GM21528 (cell line): ENCODE results near the gene ITPR2.
"Not testable (repeated sequence)": the region's sequence is repeated elsewhere in the genome, so short reads cannot be mapped to it uniquely, and the experiment has no call there.

Experiments
- ATAC-seq: cut with Tn5 transposase; IDR thresholded peaks from one replicate; pipeline ENCODE4 v1.9.1; 2021; ENCODE audit warnings: mild to moderate bottlenecking, moderate library complexity; ENCODE audit not compliant: unreplicated experiment, low FRiP score

ITPR2 gene

DNA sequence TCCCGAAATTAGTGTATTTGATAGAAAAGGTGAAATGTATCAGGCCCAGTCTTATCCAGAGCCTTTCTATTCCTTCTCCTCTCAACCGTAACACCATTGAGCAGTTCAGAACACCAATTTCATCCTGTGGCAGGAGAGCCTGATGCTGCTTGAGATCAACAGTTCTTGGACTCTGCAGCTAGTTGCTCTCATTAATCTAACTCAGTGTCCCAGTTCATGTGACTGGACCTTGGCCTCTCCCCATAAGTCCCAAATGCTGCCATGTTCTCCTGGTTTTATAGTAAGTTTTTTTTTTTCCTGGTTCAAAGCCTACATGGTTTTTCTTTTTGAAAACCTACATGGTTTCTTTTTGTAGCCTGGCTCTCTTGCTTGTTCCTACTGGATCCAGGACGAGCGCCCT, 293.9 kb downstream of the ITPR2 start:
- ATAC-seq: no peak

- ATAC-seq: no peak
These were observed 295.3 kb downstream of the ITPR2 start for GRCh38 chr12:26537651-26538050.

GRCh38 chr12:26537126-26537525, 295.9 kb downstream of the ITPR2 start:
- no peak for ATAC-seq

DNA sequence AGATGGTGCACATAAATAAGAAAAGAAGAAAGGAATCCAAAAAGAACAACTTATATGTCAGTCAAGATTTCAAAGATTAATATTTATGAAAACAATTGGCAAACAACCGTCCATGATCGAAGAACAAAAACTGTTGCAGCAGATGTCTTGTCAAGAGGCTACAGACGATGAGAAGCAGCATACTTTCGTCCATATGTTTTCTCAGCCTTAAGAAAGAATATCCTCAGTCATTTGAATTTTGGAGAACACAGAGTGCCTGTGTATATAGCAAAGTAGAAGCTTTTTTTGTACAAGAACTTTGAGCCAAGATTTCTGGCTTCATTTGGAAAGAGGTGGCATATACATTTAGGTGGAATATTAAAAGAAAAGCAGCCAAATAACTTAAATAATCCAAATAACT, 297.2 kb downstream of the ITPR2 start:
- no peak for ATAC-seq

DNA sequence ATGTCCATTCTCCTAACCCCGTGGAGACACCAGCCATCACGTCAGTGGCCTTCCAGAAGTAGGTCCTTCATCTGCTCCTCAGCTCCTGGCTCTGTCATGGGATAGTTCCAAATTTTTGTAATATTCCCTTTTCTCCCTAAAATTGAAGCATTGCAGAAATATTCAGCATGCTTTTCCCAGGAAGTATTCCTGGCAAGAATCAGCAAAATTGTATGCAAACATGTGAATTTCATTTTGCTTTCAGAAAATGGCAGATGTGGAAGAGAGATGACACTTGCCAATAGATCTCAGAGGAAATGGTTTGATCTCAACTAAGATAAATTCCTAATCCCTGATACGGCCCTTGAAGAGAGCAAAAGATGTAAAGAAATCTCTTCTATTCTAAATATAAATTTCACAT, 298.9 kb downstream of the ITPR2 start:
- ATAC-seq: no peak

- no peak for ATAC-seq
These were observed 299.8 kb downstream of the ITPR2 start for GRCh38 chr12:26533211-26533610.

DNA sequence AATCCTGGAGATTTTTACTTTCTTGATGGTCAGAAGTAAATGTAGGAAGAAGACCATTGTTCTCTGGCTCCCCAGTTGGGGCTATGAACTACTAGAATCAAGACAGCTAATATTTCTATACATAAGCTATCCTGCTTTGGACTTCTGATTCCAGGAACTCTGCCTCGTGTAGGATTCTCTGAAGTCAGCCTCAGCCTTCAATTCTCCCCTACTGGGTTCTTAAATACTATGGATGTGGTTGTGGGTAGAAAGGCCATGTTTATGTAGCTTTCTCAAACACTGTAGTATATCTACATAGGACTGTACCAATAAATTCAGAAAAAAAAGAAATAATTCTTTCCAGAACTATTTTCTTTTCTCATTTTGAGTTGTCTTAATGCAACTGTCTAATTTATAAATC, 302.5 kb downstream of the ITPR2 start:
- ATAC-seq: no peak

DNA sequence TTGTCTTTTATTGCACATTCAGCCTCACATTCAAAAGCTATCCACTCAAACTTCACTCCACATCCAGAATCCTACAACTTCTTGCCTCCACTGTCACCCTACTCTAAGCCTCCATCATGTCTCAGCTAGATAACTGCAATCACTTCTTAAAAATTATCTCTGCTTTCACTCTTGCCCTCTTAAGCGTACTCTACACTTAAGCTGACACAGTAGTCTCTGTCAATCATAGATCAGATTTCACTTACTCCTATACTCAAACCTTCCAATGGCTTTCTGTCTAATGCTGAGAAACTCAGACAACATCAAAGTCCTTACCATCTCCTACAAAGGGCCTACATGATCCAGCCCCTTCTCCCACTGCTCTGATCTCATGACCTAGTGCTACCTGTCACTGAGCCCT, 304.1 kb downstream of the ITPR2 start:
- ATAC-seq: no peak

- no peak for ATAC-seq
These were observed 305.3 kb downstream of the ITPR2 start for GRCh38 chr12:26527682-26528081.

DNA sequence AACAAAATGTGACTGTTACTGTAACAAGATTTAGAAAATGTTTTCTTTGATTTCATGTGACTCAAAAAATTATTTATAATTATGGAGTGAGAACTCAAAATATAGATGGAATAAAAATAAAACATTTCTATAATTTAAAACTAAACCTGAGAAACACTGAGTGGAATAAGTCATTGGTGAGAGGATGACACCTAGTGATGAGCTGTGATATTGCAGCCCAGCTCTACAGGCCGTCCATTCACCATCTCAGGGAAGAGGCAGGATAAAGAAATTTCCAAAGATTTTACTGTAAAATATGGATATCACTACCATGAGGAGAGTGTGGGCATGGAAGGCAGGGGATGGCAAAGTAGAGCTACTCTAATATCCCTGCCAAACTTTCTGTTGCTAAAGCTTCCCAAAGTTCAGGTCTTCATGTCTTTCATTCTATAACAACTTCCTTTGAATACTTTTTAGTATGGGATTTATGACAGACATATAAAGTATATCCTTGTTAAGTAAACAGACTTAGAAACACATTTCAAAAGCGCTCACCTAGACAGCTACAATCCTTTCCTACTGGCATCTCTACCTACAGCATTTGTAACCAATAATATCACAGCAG, 308.0 kb downstream of the ITPR2 start:
- ATAC-seq: no peak

- no peak for ATAC-seq
These were observed 309.3 kb downstream of the ITPR2 start for GRCh38 chr12:26523708-26524150.

DNA sequence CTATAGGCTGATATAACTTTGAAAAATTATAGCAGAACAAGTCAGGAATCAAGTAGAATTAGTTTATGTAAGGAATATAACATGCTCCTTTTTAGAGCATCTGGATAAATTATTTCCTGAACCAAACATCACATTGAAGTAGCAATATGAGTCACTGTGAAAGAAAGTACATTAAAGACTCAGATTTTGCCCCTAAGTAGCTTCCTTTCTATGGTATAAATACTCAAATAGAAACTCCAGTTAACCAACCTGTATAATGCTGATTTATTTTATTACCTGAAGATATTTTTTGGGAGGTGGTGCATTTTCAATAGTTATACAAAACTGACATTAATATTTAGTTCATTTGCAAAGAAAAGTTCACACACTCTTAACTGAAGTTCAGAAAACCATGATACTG, 312.1 kb downstream of the ITPR2 start:
- no peak for ATAC-seq

DNA sequence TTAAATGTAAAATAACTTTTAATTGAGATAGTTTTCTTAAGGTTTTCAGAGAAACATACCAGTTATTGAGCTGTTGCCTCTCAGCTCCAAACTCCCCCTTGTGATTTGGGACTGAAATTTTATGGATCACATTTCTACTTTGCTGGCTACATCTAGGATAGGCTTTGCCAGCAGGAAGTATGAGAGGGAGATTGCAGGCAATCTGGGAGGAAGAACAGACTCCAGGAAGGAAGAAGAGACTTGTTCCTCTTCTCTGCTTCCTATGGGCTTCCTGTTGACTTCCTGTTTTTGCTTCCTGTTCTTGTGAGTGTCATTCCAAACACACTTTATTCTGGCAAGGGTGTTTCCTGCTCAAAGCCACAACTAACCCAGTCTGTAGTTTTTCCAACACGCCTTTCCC, 312.9 kb downstream of the ITPR2 start:
- no peak for ATAC-seq

DNA sequence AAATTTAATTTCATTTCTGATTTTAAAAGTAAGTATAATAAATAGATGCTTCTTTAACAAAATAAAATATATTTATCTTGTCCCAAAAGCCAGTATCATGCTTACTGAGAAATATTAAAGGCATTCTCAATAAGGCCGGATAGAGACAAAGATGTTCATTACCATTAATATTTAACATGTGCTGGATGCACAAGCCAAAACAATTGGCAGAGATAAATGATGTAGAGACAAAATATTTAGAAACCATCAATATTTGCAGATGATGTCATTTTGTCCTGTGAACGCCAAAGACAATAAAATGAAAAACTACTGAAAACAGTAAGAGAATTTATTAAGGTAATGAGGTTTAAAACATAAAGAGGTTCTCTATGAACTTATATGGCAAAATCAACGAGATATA, 313.5 kb downstream of the ITPR2 start:
- ATAC-seq: no peak

DNA sequence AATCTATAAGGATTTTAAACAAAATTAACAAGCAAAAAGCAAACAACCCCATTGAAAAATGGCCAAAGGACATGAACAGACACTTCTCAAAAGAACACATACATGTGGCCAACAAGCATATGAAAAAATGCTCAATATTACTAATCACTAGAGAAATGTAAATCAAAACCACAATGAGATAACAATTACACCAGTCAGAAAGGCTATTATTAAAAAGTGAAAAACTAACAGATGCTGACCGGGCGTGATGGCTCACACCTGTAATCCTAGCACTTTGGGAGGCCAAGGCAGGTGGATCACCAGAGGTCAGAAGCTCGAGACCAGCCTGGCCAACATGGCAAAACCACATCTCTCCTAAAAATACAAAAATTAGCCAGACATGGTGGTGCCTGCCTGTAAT, 315.7 kb downstream of the ITPR2 start:
- not testable (repeated sequence) for ATAC-seq

- no peak for ATAC-seq
These were observed 318.6 kb downstream of the ITPR2 start for GRCh38 chr12:26514364-26514763.

DNA sequence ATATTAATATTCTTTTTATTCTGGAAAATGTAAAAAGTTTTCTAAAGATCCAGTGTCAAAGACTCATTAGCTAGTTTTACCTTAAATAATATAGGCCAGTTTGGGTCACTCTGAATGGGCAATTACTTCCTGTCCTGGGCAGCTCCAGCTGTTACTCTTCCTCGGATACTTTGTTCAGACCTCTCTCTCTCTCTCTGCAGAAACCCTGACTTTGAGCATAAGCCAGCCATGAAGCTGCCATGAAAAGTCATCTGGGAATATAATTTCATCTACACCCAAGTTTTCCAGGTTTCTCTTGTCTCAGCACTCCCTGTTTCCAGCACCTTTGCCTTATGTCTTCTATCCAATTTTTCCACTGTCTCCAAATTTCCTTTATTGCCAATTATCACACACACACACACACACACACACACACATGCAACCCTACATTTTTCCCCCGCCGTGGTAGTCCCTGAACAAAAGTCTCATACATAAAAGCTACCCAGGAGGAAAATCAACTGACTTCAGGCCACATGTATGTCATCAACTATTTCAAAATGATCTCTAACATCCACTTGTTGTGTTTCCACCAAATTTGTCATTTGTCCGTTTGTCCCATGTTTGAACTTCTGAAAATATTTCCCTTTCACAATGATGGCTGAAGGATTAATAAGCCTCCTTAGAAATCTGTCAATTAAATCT, 319.5 kb downstream of the ITPR2 start:
- no peak for ATAC-seq

GRCh38 chr12:26512213-26512612, 320.8 kb downstream of the ITPR2 start:
- no peak for ATAC-seq

- ATAC-seq: no peak
These were observed 322.7 kb downstream of the ITPR2 start for GRCh38 chr12:26510354-26510674.

- no peak for ATAC-seq
These were observed 325.4 kb downstream of the ITPR2 start for GRCh38 chr12:26507613-26508012.

DNA sequence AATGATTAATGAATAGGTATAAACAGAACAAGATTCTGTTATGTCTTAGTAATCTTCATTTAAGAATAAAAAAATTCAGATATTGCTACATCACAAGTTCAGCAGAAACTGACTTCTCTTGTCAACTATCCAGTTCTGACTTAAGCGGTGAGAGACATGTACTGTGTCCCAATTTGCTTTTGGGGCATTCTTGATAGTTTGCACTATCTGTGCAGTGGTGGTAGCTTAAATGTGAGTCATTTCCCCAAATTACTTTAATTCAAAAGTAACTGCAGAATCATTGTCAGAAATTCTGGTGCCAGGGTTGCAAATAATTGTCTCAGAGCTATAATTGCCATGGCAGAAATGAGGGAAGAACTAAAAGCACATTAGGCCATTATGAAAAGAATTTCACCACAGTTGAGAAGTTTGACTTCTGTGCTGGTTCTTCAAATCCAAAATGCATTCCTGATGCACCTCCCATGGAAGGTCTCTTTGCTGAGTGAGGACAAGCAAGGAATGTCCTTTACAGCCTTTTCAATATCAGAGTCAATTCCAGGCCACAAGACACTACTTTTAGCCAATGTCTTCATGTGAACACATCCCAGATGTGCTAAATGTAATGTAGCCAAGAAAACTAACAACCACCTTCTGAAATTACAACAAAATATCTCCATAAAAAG, 332.9 kb downstream of the ITPR2 start:
- no peak for ATAC-seq

DNA sequence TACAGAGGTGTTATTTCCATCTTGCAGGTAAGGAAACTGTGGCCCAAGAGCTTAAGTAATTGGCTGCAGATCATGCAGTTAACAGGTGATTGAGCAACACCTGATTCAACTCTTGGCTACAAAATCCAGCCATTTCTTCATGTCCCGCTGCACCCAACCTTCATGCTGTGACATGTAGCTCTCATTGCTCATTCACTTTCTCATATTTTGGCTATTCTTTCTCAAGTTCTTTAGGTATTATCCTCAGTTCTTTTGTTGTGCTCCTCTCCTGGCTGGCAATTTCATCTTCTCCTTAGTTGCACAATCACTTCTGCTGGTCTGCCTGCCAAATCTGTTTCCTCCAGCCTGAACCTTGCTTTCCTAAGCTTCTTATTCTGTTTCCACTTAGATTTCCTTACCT, 336.8 kb downstream of the ITPR2 start:
- no peak for ATAC-seq
